GM18498 (cell line): ENCODE data around the gene MGLL.
"Not testable (repeated sequence)": the region's sequence is repeated elsewhere in the genome, so short reads cannot be mapped to it uniquely, and the experiment has no call there.

Source experiments
- ATAC-seq: cut with Tn5 transposase; IDR thresholded peaks from one replicate; pipeline ENCODE4 v1.9.1; 2021; ENCODE audit warnings: mild to moderate bottlenecking, moderate library complexity; ENCODE audit not compliant: unreplicated experiment

MGLL gene

DNA sequence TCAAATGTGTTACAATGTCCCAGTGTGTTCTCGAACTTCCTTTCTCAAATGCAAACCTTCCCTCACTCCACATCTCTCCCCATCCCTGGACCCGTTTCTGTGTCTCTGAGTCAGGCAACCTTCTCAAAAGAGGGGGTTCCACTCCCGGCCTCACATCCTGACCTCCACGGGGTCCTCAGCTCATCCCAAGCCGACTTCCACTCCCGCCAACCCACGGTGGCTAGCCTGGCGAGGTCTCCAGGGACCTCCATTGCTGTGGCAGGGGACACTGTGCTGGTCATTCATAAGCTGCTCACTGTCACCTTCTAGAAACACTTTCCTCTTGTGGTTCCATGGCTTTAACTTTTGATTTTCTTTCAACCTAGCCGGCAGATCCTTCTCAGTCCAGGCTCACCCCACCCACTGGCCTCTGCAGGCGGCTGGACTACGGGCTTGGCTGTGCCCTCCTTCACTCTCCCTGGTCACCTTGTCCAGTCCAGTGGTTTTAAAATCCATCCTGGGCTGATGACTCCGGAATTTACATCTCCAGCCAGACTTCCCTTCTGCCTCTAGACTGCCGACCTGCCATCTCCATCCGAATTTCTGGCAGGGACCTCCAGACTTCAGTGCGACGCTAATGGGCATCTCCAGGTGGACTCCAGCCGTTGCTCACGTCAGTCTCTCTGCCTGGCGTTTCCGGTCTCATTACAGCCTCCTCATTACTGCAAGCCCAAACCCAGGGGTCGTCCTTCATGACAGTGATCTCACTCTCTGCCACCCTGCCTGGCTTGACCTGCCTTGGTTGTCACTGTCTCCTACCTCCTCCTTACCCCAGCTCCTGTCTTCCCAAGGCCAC lies 129.6 kb downstream of the MGLL start:
- no peak for ATAC-seq

DNA sequence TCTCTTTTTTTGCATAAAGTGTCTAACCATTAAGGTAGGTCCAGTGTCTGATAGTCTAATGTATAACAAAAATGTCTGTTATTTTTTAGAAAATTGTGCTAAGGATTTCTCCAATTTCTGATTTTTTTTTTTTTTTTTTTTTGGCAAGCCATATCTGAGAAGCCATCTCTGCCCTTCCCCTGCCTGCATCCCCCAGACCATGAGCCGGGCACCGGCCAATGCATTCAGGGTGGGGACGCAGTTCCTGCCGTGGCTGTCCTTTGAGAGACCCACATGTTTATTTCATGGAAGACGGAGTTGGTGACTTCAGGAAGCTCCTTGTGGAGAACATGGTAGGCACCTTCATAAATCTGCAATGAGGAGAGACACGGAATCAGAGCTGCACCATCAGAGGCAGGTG lies 130.3 kb downstream of the MGLL start:
- ATAC-seq = no peak

DNA sequence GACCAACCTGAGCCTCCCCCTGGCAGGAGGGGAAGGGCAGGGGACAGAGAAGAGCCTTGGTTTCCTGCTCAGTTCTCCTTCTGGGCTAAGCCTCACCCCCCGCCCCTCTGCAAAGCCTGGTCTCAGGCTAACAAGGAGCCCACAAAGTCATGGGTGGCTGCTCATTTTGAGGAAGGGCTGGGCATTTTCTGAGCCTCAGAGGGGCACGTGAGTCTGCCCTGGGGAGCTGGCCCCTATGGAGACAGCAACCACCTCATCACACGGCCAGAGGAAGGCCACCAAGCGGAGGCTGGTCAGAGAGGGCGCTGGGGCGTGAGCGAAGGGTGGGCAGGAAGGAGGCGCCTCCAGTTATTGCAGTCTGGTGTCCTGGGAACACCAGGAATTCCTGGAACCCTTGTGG lies 130.8 kb downstream of the MGLL start:
- ATAC-seq = no peak

DNA sequence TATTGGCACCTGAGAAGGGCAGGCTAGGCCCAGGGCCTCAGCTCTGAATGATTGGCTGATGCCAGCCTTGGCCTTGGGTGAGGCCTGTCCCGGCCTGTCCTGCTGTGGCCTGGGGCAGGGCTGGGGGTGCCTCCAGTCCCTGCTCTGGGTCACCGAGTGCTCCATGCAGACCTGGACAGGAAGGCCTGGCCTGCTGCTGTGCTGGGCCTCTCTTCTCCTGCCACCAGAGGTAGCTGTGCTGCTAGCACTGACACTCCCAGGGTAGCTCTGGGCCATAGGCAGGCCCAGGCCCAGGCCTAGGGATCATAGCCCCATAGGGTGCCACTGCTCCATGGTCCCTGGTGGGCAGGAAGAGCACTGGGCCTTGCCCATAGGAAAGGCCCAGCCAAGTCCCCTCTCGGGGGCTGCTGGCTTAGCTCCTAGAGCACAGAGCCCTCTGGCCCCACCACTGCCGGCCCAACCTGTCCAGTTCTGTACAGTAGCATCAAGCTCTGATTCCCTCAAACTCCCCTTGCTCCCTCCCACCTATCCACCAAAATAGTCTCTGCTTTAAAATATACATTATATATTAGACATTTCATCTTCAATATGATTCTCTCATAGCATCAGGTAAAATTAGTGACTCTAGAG lies 131.4 kb downstream of the MGLL start:
- no peak for ATAC-seq

DNA sequence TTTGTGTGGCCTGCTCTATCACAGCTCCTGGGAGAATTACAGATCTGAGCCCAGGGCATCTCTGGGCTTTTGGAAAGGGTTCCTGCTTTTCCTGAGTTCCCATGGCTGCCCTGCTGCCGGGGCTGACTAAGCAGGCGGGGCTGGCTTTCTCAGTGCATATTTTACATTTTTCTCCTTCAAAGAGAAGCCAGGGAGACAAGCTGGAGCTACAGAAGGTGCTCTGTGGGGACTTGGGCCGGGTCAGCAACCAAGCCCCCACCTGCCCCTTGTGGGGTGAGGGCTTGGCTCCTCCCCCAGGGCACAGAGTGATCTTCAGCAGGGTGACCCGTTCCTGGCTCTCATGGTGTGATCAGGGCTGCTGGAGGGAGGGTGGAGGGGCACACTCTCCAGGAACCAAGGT lies 132.2 kb downstream of the MGLL start:
- ATAC-seq = no peak

DNA sequence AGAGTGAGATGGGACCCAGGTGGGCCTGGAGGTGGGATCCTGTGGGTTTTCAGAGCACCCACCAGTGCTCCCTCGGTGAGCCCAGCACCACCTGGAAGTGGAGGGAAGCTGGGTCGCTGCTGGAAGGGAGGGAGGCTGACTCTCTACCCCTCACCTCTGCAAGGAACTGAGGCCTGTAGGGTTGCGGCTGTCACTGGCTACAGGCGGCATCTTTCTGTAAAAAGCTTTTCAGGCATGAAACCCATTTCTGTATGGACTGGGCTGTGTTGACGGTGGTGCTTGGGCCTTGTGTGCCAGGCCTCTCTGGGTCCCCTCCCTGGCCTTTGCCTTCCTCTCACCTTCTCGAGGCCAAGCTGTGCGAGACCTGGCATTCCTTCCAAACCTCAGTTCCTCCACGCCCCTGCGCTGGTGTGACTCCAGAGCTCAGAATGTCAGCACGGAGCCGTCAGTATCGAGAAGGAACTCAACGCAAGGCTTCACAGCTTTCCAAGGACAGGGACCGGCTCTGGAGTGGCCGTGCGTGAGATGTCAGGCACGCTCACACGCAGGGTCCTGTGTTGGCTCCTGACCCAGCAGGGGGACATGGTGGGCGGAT lies 133.0 kb downstream of the MGLL start:
- no peak for ATAC-seq

DNA sequence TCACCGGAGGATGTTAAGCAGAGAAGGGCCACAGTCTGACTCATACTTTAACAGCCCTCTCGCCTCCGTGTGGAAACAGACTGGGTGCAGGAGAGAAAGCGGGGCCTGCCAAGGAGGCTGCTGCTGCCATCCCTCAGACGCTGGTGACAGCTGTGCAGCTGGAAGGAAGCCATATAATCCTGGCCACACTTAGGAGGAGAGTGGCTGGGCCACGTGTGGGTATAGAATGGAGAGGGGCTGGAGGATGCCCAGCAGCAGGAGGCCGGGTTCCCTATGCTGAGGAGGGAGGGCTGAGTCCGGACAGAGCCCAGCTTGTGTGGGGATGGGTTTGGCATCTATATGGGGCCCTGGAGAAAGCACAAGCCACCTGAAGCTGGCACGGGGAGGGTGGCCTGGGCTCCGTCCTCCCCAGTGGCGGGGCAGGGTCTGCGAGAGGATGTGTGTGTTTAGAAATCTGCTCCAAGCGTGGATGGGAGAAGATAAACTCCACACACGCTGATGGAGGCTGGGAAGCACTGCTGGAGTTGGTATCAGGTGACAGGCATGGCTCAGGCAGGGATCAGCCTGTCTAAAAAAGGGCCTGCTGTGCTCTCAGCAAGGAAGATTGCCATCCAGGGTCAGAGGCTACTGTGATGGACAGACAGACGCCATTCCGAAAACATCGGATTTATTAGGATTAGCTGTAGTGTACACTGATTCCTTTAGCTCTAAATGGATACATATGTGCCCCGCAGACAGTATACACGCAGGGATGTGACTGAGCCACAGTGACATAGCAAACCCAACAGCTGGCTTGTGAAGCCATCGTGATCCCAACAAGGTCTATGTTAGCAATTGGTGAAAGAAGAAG lies 133.7 kb downstream of the MGLL start:
- ATAC-seq = no peak

DNA sequence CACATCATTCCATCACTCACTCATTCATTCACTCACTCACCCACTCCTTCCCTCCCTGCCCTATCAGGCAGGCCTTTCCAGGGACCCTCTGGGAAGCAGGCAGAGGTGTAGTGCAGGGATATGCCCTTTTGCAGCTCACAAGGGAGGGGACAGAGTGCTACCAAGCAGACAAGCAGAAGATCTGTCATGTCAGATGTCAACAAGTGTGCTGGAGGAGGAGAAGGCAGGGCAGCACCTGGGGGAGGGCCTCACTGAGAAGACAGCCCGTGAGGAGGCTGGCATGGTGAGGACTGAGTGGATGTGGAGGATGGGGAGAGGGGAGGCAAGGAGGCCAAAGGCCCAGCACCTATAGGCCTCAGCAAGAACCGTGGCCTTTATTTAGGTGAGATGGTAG lies 134.3 kb downstream of the MGLL start:
- ATAC-seq = no peak

DNA sequence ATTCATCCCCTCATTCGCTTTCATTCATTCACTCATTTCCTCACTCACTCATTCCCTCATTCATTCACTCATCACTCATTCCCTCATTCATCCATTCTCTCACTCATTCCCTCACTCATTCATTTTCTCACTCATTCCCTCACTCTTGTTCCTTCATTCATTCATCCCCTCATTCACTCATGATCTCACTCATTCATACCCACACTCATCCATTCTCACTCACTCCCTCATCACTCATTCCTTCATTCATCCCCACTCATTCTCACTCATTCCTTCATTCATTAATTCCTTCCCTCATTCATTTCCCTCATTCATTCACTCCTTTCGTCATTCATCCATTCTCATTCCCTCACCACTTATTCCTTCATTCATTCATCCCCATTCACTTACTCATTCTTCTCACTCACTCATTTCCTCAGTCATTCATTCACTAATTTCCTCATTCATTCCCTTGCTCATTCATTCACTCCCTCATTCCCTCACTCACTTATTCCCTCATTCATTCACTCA lies 135.0 kb downstream of the MGLL start:
- ATAC-seq = no peak

DNA sequence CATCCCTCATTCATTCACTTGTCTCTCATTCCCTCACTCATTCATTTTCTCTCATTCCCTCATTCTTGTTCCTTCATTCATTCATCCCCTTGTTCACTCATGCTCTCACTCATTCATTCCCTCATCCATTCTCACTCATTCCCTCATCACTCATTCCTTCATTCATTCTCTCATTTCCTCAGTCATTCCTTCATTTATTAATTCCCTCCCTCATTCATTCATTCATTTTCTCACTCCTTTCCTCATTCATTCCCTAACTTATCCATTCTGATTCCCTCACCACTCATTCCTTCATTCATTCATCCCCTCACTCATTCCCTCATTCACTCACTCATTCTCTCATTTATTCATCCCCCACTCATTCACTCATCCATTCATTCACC lies 135.8 kb downstream of the MGLL start:
- no peak for ATAC-seq

DNA sequence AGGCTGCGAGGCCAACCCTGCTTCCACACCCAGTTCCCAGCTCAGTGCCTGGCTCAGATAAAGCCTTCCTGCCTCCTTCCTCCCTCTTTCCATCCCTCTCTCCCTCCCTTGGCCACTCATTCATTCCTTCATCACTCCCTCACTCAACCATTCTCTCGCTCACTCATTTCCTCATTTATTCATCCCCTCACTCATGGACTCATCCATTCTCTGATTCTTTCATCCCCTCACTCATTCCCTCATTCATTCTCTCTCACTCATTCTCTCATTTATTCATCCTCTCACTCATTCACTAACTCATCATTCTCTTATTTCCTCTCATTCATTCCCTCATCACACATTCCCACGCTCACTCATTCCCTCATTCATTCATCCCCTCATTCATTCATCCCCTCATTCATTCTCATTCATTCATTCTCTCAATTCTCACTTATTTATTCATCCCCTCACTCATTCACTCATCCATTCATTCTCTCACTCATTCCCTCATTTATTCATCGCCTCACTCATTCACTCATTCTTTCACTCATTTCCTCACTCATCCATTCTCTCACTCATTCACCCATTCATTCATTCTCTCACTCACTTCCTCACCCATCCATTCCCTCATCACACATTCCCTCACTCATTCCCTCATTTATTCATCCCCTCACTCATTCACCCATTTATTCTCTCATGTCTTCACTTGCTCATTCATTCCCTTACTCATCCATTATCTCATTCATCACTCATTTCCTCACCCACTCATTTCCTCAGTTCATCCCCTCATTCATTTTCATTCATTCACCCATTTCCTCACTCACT lies 136.4 kb downstream of the MGLL start:
- no peak for ATAC-seq

DNA sequence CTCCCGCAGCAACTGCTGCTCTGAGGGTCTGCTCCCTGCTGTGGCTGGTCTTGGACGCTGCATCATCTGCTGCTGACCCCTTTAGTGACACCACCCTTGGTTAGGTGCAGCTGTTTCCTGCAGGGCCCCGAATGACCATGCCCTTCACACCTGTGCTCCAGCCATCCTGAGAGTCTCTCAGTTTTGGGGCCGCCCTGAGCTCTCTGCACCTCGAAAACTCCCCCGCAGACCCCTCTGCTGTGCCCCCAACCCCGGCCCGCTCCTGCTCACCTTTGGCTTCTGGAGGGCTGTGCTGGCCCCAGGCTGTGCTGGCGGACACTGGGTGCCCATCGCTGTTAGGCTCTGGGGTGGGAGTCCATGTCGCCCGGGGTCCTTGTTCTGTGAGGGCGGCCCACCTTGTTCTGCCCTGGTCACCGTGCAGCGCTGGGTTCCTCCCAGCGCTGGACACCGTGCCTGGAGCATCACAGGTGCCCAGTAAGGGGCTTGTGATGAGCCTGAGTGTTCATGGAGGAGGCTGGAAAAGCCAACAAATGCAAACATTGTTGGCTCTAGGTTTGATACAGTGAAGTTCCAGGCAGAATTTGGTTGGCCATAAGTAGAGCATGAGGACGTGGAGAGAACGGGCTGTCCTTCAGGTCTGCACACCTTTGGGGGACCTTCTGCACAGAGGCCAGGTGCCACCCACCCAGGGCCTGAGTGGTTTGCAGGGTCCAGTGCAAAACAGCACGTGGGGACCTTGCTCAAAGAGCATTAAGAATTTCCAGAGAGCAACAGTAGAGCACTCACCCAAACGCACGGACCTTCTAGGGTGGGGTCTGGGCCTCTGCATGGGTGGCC lies 137.2 kb downstream of the MGLL start:
- no peak for ATAC-seq

DNA sequence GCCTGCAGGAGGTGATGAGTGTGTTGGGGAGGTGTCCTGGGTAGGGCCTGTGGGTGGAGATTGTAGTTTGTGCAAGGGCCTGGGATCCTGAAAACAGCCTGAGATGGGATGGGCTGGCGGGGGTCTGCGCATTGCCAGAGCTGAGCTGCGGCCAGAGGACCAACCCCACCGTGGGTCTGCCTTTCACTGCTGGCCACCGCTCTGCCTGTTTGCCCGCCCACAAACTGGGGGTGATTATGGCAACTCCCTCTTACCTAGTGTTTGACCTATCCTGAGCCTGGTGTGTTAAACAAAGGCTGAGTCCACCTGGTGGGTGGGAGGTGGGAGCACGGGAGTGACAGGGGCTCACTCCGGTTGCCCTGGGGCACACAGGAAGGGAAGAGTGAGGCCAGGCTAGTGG lies 139.8 kb downstream of the MGLL start:
- no peak for ATAC-seq

DNA sequence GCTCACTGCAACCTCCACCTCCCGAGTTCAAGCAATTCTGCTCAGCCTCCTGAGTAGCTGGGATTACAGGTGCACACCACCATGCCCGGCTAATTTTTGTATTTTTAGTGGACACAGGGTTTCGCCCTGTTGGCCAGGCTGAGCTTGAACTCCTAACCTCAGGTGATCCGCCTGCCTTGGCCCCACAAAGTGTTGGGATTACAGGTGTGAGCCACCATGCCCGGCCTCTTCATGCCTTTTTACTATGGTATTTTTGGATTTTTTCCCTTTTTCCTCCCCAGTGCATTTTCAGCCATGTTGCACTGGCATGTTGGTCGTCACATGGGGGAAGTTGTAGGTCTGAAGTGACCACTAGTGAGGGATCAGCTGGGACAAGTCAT lies 140.2 kb downstream of the MGLL start:
- ATAC-seq = not testable (repeated sequence)

DNA sequence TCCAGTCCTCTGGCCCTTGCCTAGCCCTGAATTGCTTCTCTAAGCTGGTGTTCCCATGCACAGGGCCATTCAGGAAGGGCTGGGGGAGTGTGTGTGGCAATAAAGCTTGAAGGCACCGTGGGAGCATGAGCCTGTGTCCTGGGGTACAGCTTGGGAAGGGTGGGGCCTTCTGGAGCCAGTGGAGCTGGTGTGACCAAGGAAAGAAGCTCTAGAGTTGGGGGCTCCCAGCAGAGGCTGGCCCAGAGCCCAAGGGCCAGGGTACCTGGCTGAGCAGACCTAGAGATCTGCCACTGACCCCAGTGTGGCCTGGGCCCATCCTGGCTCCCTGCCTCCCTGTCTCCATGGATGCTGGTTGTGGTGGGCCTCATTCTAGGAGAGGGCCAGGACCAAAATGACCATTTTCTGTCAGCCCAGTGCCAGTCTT lies 141.5 kb downstream of the MGLL start:
- no peak for ATAC-seq

DNA sequence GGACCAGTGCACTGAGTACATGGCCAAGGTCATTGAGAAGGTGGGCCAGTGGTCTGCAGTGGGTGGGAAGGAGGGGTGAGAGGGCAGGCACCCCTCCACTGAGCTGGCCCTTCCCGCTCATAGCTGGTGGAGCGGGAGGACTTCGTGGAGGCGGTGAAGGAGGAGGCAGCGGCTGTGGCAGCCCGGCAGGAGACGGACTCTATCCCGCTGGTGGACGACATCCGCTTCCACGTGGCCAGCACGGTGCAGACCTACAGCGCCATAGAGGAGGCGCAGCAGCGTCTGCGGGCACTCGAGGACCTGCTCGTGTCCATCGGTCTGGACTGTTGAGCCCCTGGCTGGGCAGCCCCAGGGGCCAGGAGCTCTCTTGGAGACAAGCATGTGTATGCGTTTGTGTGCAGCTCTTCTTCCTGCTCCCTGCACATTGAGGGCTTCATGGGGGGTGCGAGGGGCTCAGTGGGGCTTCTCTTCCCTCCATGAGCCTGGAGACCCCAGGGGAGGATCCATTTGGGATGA lies 142.1 kb downstream of the MGLL start:
- ATAC-seq = no peak

DNA sequence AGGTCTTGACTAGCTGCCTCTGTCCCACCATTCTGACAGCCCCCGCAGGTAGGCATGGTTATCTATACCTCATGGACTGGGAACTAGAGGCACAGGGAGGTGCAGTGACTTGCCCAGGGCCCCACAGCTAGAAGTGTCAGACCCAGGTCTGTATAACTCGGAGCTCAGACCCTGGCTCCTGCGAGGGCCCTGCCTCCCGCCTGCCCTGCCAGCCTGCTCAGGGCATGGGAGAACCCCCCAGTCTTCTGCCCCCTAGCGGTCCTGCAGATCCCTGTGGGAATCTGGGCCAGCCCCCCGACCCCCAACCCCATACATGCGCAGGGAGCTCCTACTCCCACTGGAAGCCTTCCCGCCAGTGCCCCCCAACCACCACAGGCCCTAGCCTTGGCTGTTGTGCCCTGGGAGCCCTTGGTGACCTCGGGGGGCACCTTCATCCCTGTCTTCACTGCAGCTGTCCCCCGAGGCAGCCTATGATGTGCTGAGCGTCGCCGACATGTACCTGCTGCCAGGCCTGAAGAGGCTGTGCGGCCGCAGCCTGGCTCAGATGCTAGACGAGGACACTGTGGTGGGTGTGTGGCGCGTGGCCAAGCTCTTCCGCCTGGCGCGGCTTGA lies 142.7 kb downstream of the MGLL start:
- no peak for ATAC-seq

DNA sequence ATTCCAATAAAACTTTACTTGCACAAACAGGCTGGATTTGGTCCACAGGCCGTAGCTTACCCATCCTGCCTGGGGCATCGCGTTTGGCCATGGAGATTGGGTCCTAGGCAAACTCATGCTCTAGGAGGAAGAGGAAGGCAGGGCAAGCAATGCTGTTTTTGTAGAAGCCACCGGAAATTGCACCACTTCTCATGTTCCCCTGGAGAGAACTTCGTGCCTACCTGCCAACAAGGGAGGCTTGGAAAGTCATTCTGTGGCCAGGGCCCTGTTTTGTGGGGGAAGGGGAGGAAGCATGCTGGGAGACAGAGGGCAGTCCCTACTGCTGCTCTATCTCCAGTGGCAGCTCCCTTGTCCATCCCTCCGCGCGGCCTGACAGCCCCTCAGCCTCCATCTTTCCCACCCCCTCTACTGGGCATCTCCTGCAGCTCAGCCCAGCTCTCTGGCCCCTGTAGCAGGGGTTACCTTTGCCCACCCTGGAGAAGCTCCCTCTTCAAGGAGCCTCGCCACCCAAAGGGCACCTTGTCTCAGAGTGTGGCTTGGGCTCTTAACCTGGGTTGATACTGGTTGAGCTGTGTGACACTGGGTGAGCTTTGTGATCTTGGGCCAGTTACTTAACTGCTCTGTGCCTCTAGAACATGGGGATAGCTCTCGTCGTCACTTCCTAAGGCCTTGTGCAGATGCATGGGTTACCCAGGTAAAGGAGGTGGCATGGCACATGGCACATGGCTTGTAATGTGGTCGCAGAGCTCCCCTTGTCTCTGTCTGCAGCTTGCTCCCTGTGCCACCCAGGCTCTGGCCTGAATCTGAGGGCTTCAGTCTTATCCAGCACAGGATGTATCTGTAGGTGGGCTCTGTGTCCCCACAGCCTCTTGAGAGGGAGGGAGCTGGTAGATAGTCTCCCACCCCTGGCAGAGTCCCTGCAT lies 143.4 kb downstream of the MGLL start:
- ATAC-seq = no peak
